GM20000 (cell line): Measurements from ENCODE around the gene SLC9A7.
A peak's percentile ranks its signal among the peaks of the same experiment; 100 is the strongest.

Source experiments
- DNase-seq: peaks from one replicate; pipeline ENCODE4 v3.0.0; 2012; ENCODE audit warnings: low spot score
- TF ChIP-seq, protein P1 (sequence below): IDR thresholded peaks from 2 replicates; pipeline ENCODE4 v1.5.1; 2012; ENCODE audit warnings: mild to moderate bottlenecking, control low read depth; ENCODE audit errors: extremely low read depth, missing control alignments

SLC9A7 gene

DNA sequence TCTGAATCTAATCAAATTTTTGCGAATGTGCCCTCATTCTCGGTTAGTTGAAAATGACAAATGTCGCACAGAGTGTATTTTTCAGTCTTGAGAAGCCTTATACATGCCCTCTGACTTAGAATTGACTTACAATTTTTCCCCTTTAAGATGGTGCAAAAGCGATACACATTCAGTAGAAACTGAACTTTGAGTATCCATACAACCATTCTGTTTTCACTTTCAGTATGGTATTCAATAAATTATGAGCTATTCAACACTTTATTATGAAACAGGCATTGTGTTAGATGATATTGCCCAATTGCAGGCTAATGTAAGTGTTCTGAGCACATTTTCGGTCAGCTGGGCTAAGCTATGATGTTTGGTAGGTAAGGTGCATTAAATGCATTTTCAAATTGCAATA is 43.4 kb downstream of the SLC9A7 start:
- TF ChIP-seq, protein P1, sequence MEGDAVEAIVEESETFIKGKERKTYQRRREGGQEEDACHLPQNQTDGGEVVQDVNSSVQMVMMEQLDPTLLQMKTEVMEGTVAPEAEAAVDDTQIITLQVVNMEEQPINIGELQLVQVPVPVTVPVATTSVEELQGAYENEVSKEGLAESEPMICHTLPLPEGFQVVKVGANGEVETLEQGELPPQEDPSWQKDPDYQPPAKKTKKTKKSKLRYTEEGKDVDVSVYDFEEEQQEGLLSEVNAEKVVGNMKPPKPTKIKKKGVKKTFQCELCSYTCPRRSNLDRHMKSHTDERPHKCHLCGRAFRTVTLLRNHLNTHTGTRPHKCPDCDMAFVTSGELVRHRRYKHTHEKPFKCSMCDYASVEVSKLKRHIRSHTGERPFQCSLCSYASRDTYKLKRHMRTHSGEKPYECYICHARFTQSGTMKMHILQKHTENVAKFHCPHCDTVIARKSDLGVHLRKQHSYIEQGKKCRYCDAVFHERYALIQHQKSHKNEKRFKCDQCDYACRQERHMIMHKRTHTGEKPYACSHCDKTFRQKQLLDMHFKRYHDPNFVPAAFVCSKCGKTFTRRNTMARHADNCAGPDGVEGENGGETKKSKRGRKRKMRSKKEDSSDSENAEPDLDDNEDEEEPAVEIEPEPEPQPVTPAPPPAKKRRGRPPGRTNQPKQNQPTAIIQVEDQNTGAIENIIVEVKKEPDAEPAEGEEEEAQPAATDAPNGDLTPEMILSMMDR: no peak
- no peak for DNase-seq

DNA sequence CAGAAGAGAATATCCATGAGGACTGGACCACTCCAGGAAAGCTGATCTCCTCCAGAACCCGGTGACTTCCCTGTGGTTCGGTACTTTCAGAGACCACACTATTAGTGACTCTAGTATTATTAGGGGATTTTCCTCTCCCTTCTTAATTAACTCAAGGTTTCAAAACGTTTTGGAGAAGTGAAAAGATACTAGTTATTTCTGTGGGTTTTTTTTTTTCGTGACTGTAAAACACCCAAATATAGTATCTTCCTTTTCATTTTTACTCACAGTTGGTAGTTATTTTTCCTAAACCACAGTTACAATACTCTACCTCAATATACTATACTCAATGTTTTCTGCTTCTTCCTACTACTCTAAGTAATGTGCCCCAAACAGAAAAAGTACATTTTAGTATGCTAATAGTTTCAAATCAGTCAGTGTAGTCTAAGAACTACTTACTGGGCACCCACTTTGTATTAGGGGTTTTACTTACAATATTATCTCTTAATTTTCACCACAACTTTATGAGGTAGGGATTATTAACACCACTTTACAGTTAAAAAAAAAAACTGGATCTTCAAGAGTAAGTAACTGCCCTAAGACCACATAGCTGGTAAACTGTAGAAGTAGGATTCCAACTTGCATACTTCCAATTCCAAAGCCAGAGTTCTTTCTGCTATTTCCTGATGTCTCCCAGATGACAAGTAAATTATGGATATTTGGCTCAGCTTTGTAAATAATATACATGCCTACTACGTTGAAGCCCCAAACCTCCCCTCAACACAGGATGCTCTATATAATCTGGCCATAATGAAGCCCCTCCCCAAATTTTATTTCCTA is 45.0 kb downstream of the SLC9A7 start:
- peak; percentile 10 for DNase-seq
- TF ChIP-seq, protein P1: no peak

DNA sequence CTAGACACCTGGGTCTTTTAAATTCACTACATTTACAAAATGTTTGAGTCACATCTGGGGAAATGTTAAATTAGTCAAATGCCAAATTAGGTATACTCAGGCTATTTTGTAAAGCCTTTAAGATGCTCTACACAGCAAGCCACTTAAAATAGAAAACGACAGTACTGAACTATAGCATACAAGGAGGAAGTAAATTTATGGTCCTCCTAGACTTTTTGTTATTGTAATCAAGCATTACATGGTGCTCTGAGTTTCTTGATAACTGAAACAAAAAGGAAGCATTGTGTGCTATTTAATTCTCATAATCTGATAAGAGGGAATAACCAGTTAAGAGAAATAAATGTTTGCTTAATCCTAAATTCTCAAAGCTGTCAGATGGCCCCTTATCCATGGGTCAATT is 46.2 kb downstream of the SLC9A7 start:
- TF ChIP-seq, protein P1: no peak
- DNase-seq: no peak

DNA sequence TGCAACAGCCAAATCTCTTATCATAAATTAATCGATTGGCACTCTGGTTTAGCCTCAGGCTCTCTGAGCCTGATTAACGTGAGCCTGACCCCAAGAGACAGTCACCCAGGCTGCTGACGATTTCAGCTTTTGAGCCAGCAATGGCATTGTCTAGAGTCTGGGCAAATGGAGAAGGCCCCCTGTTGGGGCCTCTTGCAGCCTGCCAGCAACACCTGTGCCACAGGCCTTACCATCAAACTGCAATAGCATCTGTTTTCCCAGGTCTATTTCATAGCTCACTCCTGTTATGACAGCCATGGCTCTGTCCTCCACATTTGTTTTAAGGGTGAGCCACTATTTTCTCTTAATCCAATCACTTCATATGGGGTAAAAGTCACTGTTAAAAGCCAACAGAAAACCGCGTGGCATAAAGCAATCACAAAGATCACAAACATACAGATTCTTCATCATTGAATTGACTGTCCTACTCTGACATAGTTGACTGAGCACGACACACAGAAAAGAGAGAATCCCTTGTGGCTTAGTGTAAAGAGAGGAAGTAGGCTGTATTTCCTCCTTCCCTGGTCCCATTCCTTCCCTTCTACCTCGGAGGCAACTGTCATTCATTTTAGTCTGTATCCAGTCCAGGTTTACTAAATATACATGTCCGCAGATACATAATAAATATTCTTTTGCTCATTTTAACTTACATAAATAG is 47.8 kb downstream of the SLC9A7 start:
- DNase-seq: no peak

DNA sequence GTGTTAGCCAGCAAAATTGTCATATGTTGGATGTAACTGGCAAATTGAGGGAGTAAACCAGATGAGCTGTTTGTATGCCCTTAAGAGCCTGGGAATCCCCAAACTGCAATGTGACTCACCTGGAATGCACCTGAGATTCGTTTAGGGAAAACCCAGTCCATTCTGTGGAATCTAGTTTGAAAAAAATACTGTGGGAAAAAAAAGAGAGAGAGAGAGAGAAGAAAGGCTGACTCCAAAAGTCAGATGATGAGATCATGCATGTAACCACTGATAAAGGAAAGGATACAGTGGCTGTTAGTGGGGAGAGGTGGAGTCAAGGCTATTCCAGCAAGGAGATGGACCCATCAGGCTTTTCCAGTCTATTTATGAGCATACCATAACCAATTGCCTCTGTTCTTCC is 48.5 kb downstream of the SLC9A7 start:
- TF ChIP-seq, protein P1: no peak
- DNase-seq: no peak

More for the DNA sequence above, 47.8 kb downstream of the SLC9A7 start:
- TF ChIP-seq, protein P1: no peak

DNA sequence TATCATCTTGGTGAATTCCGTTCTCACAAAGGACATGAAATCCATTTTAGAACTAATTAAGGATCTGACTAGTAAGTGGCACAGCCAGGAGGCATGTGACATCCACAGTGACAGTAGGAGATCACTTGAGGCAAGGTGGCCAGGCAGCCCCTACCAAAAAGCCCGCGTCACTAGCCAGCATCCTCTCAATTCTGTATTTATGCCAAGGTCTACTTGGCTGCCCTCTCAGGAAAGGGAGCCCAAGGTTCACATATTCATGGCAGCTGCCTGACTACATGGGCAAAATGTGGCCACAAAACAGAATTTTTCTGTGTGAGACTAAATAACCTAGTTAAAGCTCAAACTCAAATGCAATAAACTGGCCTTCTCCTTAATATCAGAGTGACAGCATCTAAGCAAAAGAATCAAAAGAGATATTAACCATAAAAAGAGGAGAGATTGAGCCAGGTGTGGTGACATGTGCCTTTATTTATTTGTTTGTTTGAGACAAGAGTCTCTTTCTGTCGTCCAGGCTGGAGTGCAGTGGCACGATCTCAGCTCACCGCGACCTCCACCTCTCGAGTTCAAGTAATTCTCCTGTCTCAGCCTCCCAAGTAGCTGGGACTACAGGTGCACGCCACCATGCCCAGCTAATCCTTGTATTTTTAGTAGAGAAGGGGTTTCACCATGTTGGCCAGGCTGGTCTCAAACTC is 51.5 kb downstream of the SLC9A7 start:
- no peak for DNase-seq

More for the DNA sequence above, 51.5 kb downstream of the SLC9A7 start:
- TF ChIP-seq, protein P1: no peak
